Calu3 (cell line): ENCODE measurements around the gene BLOC1S5. TPM values are rescaled to one million over a fixed set of nuclear protein-coding genes. Genes with fewer than 3 reads are reported as not detected.

Experiments
- BruUV-seq: library from RNA; stranded (reverse); fragments of 400-500 nt; replicated peaks from 2 replicates; lab custom pipeline; 2021; lab: Mats Ljungman, UMichigan
- CTCF ChIA-PET: fragments of 300-600 bp; sonication (Branson Sonifier 250); formaldehyde crosslinking; loops from one replicate; lab custom pipeline; 2022; ENCODE audit warnings: antibody characterized with exemption; lab: Charles Lee
- DNase-seq: peaks from one replicate; pipeline ENCODE4 v3.0.0; 2022
- H3K27ac Mint-ChIP-seq: one replicate; pipeline ENCODE4 v1.8.0; 2022; ENCODE audit warnings: mixed read lengths; ENCODE audit not compliant: unreplicated experiment
- H3K27me3 Mint-ChIP-seq: one replicate; pipeline ENCODE4 v1.8.0; 2022; ENCODE audit warnings: mixed read lengths; ENCODE audit not compliant: unreplicated experiment
- H3K36me3 Mint-ChIP-seq: one replicate; pipeline ENCODE4 v1.8.0; 2022; ENCODE audit warnings: mild to moderate bottlenecking, moderate library complexity, mixed read lengths; ENCODE audit not compliant: insufficient read depth, unreplicated experiment
- H3K4me1 Mint-ChIP-seq: one replicate; pipeline ENCODE4 v1.8.0; 2022; ENCODE audit warnings: mild to moderate bottlenecking, low read depth, mixed read lengths; ENCODE audit not compliant: unreplicated experiment
- H3K4me3 Mint-ChIP-seq: one replicate; pipeline ENCODE4 v1.8.0; 2022; ENCODE audit warnings: mild to moderate bottlenecking, low read depth, moderate library complexity, mixed read lengths; ENCODE audit not compliant: unreplicated experiment
- H3K9me3 Mint-ChIP-seq: one replicate; pipeline ENCODE4 v1.8.0; 2022; ENCODE audit warnings: low read depth, mixed read lengths; ENCODE audit not compliant: unreplicated experiment
- intact Hi-C: fragments of 100-400 bp; cut with micrococcal nuclease; formaldehyde crosslinking; loops from one replicate; pipeline ENCODE4 v1.10.0; 2022; ENCODE audit not compliant: unreplicated experiment
- total RNA-seq: library from RNA; stranded (reverse); gene quantifications from 2 replicates; pipeline ENCODE4 v1.2.3, GENCODE V29; 2022
- TF ChIP-seq, protein P1 (sequence below): fragments of 200-600 bp; IDR thresholded peaks from one replicate; pipeline ENCODE4 v1.8.0; 2022; ENCODE audit warnings: antibody characterized with exemption; ENCODE audit not compliant: unreplicated experiment

Gene BLOC1S5
- total RNA-seq, 1 experiment from 2014 or later = 8.0 TPM

- intact Hi-C loops = no loop called here
- Mint-ChIP-seq H3K27ac (no peak overlapping the region), H3K4me1 (peaks cover 37% of the 10 kb centered on the region), H3K9me3 (no peaks in the 10 kb centered on the region), H3K27me3 (no peaks in the 10 kb centered on the region), H3K36me3 (peaks cover 10% of the 10 kb centered on the region), H3K4me3 (peak overlapping the region; percentile 32)
- CTCF ChIA-PET = no interaction called here
- no peak for DNase-seq
- BruUV-seq = no TSS peak
- TF ChIP-seq, protein P1, sequence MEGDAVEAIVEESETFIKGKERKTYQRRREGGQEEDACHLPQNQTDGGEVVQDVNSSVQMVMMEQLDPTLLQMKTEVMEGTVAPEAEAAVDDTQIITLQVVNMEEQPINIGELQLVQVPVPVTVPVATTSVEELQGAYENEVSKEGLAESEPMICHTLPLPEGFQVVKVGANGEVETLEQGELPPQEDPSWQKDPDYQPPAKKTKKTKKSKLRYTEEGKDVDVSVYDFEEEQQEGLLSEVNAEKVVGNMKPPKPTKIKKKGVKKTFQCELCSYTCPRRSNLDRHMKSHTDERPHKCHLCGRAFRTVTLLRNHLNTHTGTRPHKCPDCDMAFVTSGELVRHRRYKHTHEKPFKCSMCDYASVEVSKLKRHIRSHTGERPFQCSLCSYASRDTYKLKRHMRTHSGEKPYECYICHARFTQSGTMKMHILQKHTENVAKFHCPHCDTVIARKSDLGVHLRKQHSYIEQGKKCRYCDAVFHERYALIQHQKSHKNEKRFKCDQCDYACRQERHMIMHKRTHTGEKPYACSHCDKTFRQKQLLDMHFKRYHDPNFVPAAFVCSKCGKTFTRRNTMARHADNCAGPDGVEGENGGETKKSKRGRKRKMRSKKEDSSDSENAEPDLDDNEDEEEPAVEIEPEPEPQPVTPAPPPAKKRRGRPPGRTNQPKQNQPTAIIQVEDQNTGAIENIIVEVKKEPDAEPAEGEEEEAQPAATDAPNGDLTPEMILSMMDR = no peak
Measured at GRCh38 chr6:8079126-8079525, 14.9 kb upstream of the BLOC1S5 start.

DNA sequence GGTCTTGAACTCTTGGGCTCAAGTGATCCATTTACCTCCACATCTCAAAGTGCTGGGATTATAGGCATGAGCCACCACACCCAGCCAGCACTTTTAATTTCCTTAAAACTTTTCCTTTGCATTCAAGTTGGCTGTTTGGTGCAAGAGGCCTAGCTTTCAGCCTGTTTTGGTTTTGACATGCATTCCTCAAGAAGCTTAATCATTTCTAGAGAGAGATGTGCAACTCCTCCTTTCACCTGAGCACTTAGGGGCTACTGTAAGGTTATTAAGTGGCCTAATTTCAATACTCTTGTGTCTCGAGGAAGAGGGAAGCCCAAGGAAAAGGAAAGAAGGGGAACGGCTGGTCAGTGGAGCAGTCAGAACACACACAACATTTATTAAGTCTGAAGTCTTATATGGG is 13.8 kb upstream of the BLOC1S5 start:
- no peak overlapping the region for H3K4me3 Mint-ChIP-seq
- intact Hi-C loops = no loop called here
- peaks cover 25% of the 10 kb centered on the region for H3K4me1 Mint-ChIP-seq

GRCh38 chr6:8075704-8076103 is 11.5 kb upstream of the BLOC1S5 start:
- no peak for DNase-seq
- CTCF ChIA-PET = no interaction called here
- H3K36me3 Mint-ChIP-seq = peaks cover 4% of the 10 kb centered on the region
- H3K27ac Mint-ChIP-seq = no peak overlapping the region
- H3K4me3 Mint-ChIP-seq = no peak overlapping the region
- TF ChIP-seq, protein P1 = no peak
- H3K4me1 Mint-ChIP-seq = peaks cover 16% of the 10 kb centered on the region
- H3K9me3 Mint-ChIP-seq = no peaks in the 10 kb centered on the region
- no peaks in the 10 kb centered on the region for H3K27me3 Mint-ChIP-seq
- intact Hi-C loops = no loop called here
- BruUV-seq = no TSS peak

More for the DNA sequence above, 13.8 kb upstream of the BLOC1S5 start:
- DNase-seq = no peak
- no peak overlapping the region for H3K27ac Mint-ChIP-seq
- TF ChIP-seq, protein P1 = no peak
- CTCF ChIA-PET = no interaction called here
- BruUV-seq = no TSS peak
- no peaks in the 10 kb centered on the region for H3K9me3 Mint-ChIP-seq
- H3K27me3 Mint-ChIP-seq = no peaks in the 10 kb centered on the region
- H3K36me3 Mint-ChIP-seq = peaks cover 9% of the 10 kb centered on the region

- BruUV-seq = no TSS peak
- no peak overlapping the region for H3K27ac Mint-ChIP-seq
- DNase-seq = no peak
- intact Hi-C loops = no loop called here
- TF ChIP-seq, protein P1 = no peak
- H3K36me3 Mint-ChIP-seq = peaks cover 4% of the 10 kb centered on the region
- no peaks in the 10 kb centered on the region for H3K27me3 Mint-ChIP-seq
- CTCF ChIA-PET = no interaction called here
- no peaks in the 10 kb centered on the region for H3K9me3 Mint-ChIP-seq
- H3K4me1 Mint-ChIP-seq = peaks cover 11% of the 10 kb centered on the region
- no peak overlapping the region for H3K4me3 Mint-ChIP-seq
Measured at GRCh38 chr6:8075185-8075584, 11.0 kb upstream of the BLOC1S5 start.
